ENCODE results near the gene ERBB4.

ERBB4 gene

GRCh38 chr2:212360068-212360460, 178.5 kb downstream of the ERBB4 start:
- DNase-seq: no peak

GRCh38 chr2:212359425-212360067, 179.1 kb downstream of the ERBB4 start:
- DNase-seq: no peak

GRCh38 chr2:212357606-212358005, 181.0 kb downstream of the ERBB4 start:
- DNase-seq: no peak

GRCh38 chr2:212354382-212354781, 184.2 kb downstream of the ERBB4 start:
- DNase-seq: no peak

GRCh38 chr2:212348501-212348900, 190.1 kb downstream of the ERBB4 start:
- no peak for DNase-seq

GRCh38 chr2:212346865-212347264, 191.7 kb downstream of the ERBB4 start:
- no peak for DNase-seq

GRCh38 chr2:212345966-212346365, 192.6 kb downstream of the ERBB4 start:
- DNase-seq: no peak

GRCh38 chr2:212344131-212344530, 194.5 kb downstream of the ERBB4 start:
- DNase-seq: no peak

GRCh38 chr2:212343167-212343566, 195.4 kb downstream of the ERBB4 start:
- DNase-seq: no peak

- DNase-seq: no peak
Measured at GRCh38 chr2:212337486-212338343, 200.9 kb downstream of the ERBB4 start.

- no peak for DNase-seq
Measured at GRCh38 chr2:212337036-212337435, 201.6 kb downstream of the ERBB4 start.

- DNase-seq: no peak
Measured at GRCh38 chr2:212330263-212330662, 208.3 kb downstream of the ERBB4 start.

GRCh38 chr2:212328712-212329496, 209.7 kb downstream of the ERBB4 start:
- DNase-seq: no peak

GRCh38 chr2:212328136-212328535, 210.5 kb downstream of the ERBB4 start:
- no peak for DNase-seq

- DNase-seq: no peak
Measured at GRCh38 chr2:212327171-212327809, 211.3 kb downstream of the ERBB4 start.

GRCh38 chr2:212318636-212319035, 220.0 kb downstream of the ERBB4 start:
- no peak for DNase-seq

GRCh38 chr2:212314680-212315079, 223.9 kb downstream of the ERBB4 start:
- DNase-seq: no peak

GRCh38 chr2:212311807-212312404, 226.7 kb downstream of the ERBB4 start:
- DNase-seq: no peak

GRCh38 chr2:212299943-212300342, 238.7 kb downstream of the ERBB4 start:
- no peak for DNase-seq

GRCh38 chr2:212299333-212299732, 239.3 kb downstream of the ERBB4 start:
- DNase-seq: no peak

- no peak for DNase-seq
Measured at GRCh38 chr2:212295571-212295970, 243.0 kb downstream of the ERBB4 start.

GRCh38 chr2:212294816-212295215, 243.8 kb downstream of the ERBB4 start:
- no peak for DNase-seq

- no peak for DNase-seq
Measured at GRCh38 chr2:212289301-212289700, 249.3 kb downstream of the ERBB4 start.
